GM18861 (cell line): ENCODE data around the gene CAMK1.

Experiments
- ATAC-seq: cut with Tn5 transposase; IDR thresholded peaks from one replicate; pipeline ENCODE4 v1.9.1; 2021; ENCODE audit not compliant: unreplicated experiment

The CAMK1 gene

GRCh38 chr3:9713142-9713541, 56.6 kb downstream of the CAMK1 start:
- no peak for ATAC-seq

GRCh38 chr3:9712415-9712814, 57.3 kb downstream of the CAMK1 start:
- ATAC-seq, result no peak

- ATAC-seq, result no peak
These were observed 59.5 kb downstream of the CAMK1 start for GRCh38 chr3:9710174-9710739.
